Measurements from ENCODE around the gene PLOD1.

GRCh38 chr1:11923069-11923826 is 11.3 kb upstream of the PLOD1 start:
- no peak for TF ChIP-seq CTCF (IDR thresholded peaks at IDR 0.05 in 4 of 5, conservative IDR thresholded peaks at IDR 0.05 in 1 of 5)
- no peak for TF ChIP-seq POLR2A (IDR thresholded peaks at IDR 0.05)

Data from gastrocnemius medialis (tissue), 4 donors.